H1 (cell line): ENCODE measurements around the gene KCNJ13. TPM values are rescaled to one million over a fixed set of nuclear protein-coding genes. Genes with fewer than 3 reads are reported as not detected.

ENCODE experiments used
- CTCF ChIA-PET: fragments of 300-600 bp; sonication (Branson Sonifier 250); formaldehyde crosslinking; loops from one replicate; lab custom pipeline; 2021; ENCODE audit not compliant: partially characterized antibody; lab: Charles Lee
- POLR2A ChIA-PET: fragments of 300-600 bp; sonication (Branson Sonifier 250); formaldehyde crosslinking; loops from one replicate; lab custom pipeline; 2021; ENCODE audit warnings: inconsistent platforms; ENCODE audit not compliant: partially characterized antibody; lab: Charles Lee
- DNase-seq, 2 experiments: peaks; one replicate each; pipeline versions ENCODE4 v3.0.0 to v3.0.0-alpha.2; 2010 to 2022; ENCODE audit warnings: low spot score in 2 of 2, low read depth in 1 of 2, mixed read lengths in 1 of 2
- FAIRE-seq: peaks from 2 replicates; lab custom pipeline; 2011; peaks lifted over from hg19 to GRCh38; lab: Jason Lieb, UNC
- H2AFZ ChIP-seq: 2 replicates; pipeline ENCODE4 v1.8.1; 2012; ENCODE audit warnings: low read length, inconsistent platforms
- H2AK5ac ChIP-seq: 2 replicates; pipeline ENCODE4 v1.6.1; 2013; ENCODE audit warnings: low read depth, low read length
- H2BK120ac ChIP-seq: replicated peaks from 2 replicates; pipeline ENCODE3; 2013; ENCODE audit warnings: low read depth, low read length, inconsistent platforms
- H2BK12ac ChIP-seq: 2 replicates; pipeline ENCODE4 v1.6.1; 2013; ENCODE audit warnings: low read depth, low read length
- H2BK15ac ChIP-seq: 2 replicates; pipeline ENCODE4 v1.6.1; 2013; ENCODE audit warnings: low read length
- H2BK20ac ChIP-seq: 2 replicates; pipeline ENCODE4 v1.6.1; 2013; ENCODE audit warnings: low read length
- H2BK5ac ChIP-seq: 2 replicates; pipeline ENCODE4 v1.6.1; 2013; ENCODE audit warnings: low read depth, low read length
- H3K14ac ChIP-seq: 2 replicates; pipeline ENCODE4 v1.6.1; 2013; ENCODE audit warnings: inconsistent platforms; ENCODE audit not compliant: insufficient read length
- H3K18ac ChIP-seq: 2 replicates; pipeline ENCODE4 v1.6.1; 2013; ENCODE audit warnings: low read length; ENCODE audit errors: extremely low read depth
- H3K23ac ChIP-seq: 2 replicates; pipeline ENCODE4 v1.6.1; 2013; ENCODE audit warnings: inconsistent platforms; ENCODE audit not compliant: insufficient read length
- H3K23me2 ChIP-seq: 2 replicates; pipeline ENCODE4 v1.6.1; 2013; ENCODE audit warnings: low read depth, low read length
- H3K27ac ChIP-seq: 2 replicates; pipeline ENCODE4 v1.6.1; 2011; ENCODE audit warnings: low read depth, low read length, inconsistent platforms
- H3K27me3 ChIP-seq, 4 experiments: replicated peaks in 1 of 4; 1 replicate in 1 of 4; 2 replicates in 3 of 4; pipeline versions ENCODE4 v1.6.1 to v1.8.1; 2011 to 2013; ENCODE audit warnings: low read length in 3 of 4, mild to moderate bottlenecking in 3 of 4, inconsistent platforms in 2 of 4, mixed read lengths in 2 of 4, moderate library complexity in 1 of 4; ENCODE audit not compliant: control insufficient read depth in 3 of 4, insufficient read depth in 3 of 4; ENCODE audit errors: extremely low read depth in 1 of 4
- H3K36me3 ChIP-seq, 4 experiments: 2 replicates each; pipeline versions ENCODE4 v1.6.1 to v1.8.1; 2011 to 2013; ENCODE audit warnings: mild to moderate bottlenecking in 4 of 4, low read length in 3 of 4, moderate library complexity in 2 of 4, control low read depth in 1 of 4, inconsistent platforms in 1 of 4; ENCODE audit not compliant: insufficient read depth in 4 of 4, control insufficient read depth in 2 of 4
- H3K4ac ChIP-seq: replicated peaks from 2 replicates; pipeline ENCODE3; 2013; ENCODE audit warnings: low read length, low read depth, mixed read lengths, inconsistent platforms; ENCODE audit not compliant: insufficient read length
- H3K4me1 ChIP-seq, 4 experiments: replicated peaks in 1 of 4; 1 replicate in 1 of 4; 2 replicates in 3 of 4; pipeline versions ENCODE4 v1.6.1 to v1.8.1; 2011 to 2013; ENCODE audit warnings: low read length in 3 of 4, inconsistent platforms in 2 of 4, mixed read lengths in 1 of 4; ENCODE audit not compliant: insufficient read depth in 4 of 4, control insufficient read depth in 3 of 4
- H3K4me2 ChIP-seq, 2 experiments: 2 replicates each; pipeline versions ENCODE4 v1.6.1 to v1.8.1; 2011 to 2013; ENCODE audit warnings: low read depth in 2 of 2, low read length in 2 of 2, control low read depth in 1 of 2, inconsistent platforms in 1 of 2, mild to moderate bottlenecking in 1 of 2; ENCODE audit not compliant: insufficient read depth in 1 of 2
- H3K4me3 ChIP-seq, 4 experiments: fragments of 200-600, 300-600 bp in 1 of 4; sonication (generic), shearing (Covaris generic), sonication (Bioruptor Twin) in 1 of 4; 2 replicates each; pipeline versions ENCODE4 v1.5.1 to v1.8.1; 2011 to 2016; ENCODE audit warnings: low read length in 4 of 4, low read depth in 3 of 4, control low read depth in 2 of 4, inconsistent platforms in 2 of 4, mild to moderate bottlenecking in 2 of 4, mixed read lengths in 1 of 4, moderate library complexity in 1 of 4; ENCODE audit not compliant: insufficient read depth in 2 of 4; ENCODE audit errors: extremely low read depth in 1 of 4
- H3K56ac ChIP-seq: replicated peaks from 2 replicates; pipeline ENCODE3; 2013; ENCODE audit warnings: low read depth, mild to moderate bottlenecking, mixed read lengths, low read length, inconsistent platforms; ENCODE audit not compliant: insufficient read length
- H3K79me1 ChIP-seq: 2 replicates; pipeline ENCODE4 v1.6.1; 2013; ENCODE audit warnings: low read depth, low read length, control low read depth
- H3K79me2 ChIP-seq, 2 experiments: 2 replicates each; pipeline versions ENCODE4 v1.6.1 to v1.8.1; 2012 to 2013; ENCODE audit warnings: low read length in 2 of 2, mild to moderate bottlenecking in 2 of 2, inconsistent platforms in 1 of 2; ENCODE audit not compliant: insufficient read depth in 2 of 2, control insufficient read depth in 1 of 2
- H3K9ac ChIP-seq, 4 experiments: replicated peaks in 1 of 4; 1 replicate in 1 of 4; 2 replicates in 3 of 4; pipeline versions ENCODE4 v1.6.1 to v1.8.1; 2011 to 2013; ENCODE audit warnings: low read depth in 3 of 4, low read length in 3 of 4, control low read depth in 2 of 4, mild to moderate bottlenecking in 2 of 4, moderate library complexity in 2 of 4, inconsistent platforms in 1 of 4; ENCODE audit errors: extremely low read depth in 1 of 4
- H3K9me3 ChIP-seq, 2 experiments: 2 replicates each; pipeline versions ENCODE4 v1.6.1 to v1.8.1; 2012 to 2013; ENCODE audit warnings: mild to moderate bottlenecking in 2 of 2, moderate library complexity in 2 of 2, control low read depth in 1 of 2, inconsistent platforms in 1 of 2, low read depth in 1 of 2, low read length in 1 of 2, mixed read lengths in 1 of 2; ENCODE audit not compliant: insufficient read depth in 2 of 2
- H4K20me1 ChIP-seq, 2 experiments: replicated peaks in 1 of 2; 2 replicates each; pipeline versions ENCODE3 to v1.8.1; 2011 to 2013; ENCODE audit warnings: inconsistent platforms in 2 of 2, low read length in 2 of 2, mild to moderate bottlenecking in 1 of 2; ENCODE audit not compliant: insufficient read depth in 2 of 2, control insufficient read depth in 1 of 2
- H4K5ac ChIP-seq: 2 replicates; pipeline ENCODE4 v1.6.1; 2013; ENCODE audit warnings: low read length, low read depth, mixed read lengths, inconsistent platforms; ENCODE audit not compliant: insufficient read length
- H4K8ac ChIP-seq: 2 replicates; pipeline ENCODE4 v1.8.0; 2013; ENCODE audit warnings: mild to moderate bottlenecking, moderate library complexity, low read length, inconsistent platforms; ENCODE audit not compliant: insufficient read depth; ENCODE audit errors: extremely low read depth
- H4K91ac ChIP-seq: replicated peaks from 2 replicates; pipeline ENCODE3; 2013; ENCODE audit warnings: low read length, mixed read lengths, inconsistent platforms; ENCODE audit not compliant: insufficient read length
- CTBP2 ChIP-seq: IDR thresholded peaks from 2 replicates; pipeline ENCODE4 v1.7.0; 2011; ENCODE audit warnings: borderline replicate concordance, mild to moderate bottlenecking, moderate library complexity, mixed read lengths, low read length; ENCODE audit not compliant: insufficient read depth, insufficient read length
- GTF2F1 ChIP-seq: IDR thresholded peaks from 2 replicates; pipeline ENCODE4 v1.6.1; 2012; ENCODE audit warnings: low read depth, low read length, improper control_type of control experiment, borderline replicate concordance
- NRF1 ChIP-seq: IDR thresholded peaks from 2 replicates; pipeline ENCODE4 v1.6.1; 2011; ENCODE audit warnings: mild to moderate bottlenecking, low read depth, low read length, improper control_type of control experiment
- SAP30 ChIP-seq: fragments of 300-600 bp; sonication (generic); IDR thresholded peaks from 2 replicates; pipeline ENCODE4 v1.7.1; 2012; ENCODE audit warnings: low read length, moderate library complexity, mild to moderate bottlenecking, inconsistent platforms; ENCODE audit not compliant: insufficient read depth, insufficient replicate concordance
- SP2 ChIP-seq: IDR thresholded peaks from 2 replicates; pipeline ENCODE4 v1.6.1; 2012; ENCODE audit warnings: mild to moderate bottlenecking, low read length, inconsistent platforms
- ZNF274 ChIP-seq: IDR thresholded peaks from 2 replicates; pipeline ENCODE4 v1.7.0; 2012; ENCODE audit warnings: low read length, borderline replicate concordance; ENCODE audit errors: extremely low read depth
- WGBS, 2 experiments: shearing (Covaris generic) in 1 of 2; methylation state at CpG; one replicate each; pipeline versions ENCODE4 v1.1.6 to v1.1.7; 2013 to 2015; ENCODE audit warnings: low lambda C conversion rate in 2 of 2, mixed read lengths in 2 of 2, inconsistent platforms in 1 of 2, low coverage in 1 of 2, missing lambda C conversion rate in 1 of 2; ENCODE audit not compliant: insufficient replicate concordance in 2 of 2, insufficient coverage in 1 of 2, insufficient read length in 1 of 2; ENCODE audit errors: extremely low coverage in 1 of 2, missing lambda C conversion rate in 1 of 2; 5-methylcytosine and 5-hydroxymethylcytosine counted together
- polyA plus RNA-seq, 7 experiments: library from polyadenylated mRNA; depleted of rRNA in 3 of 7; stranded (reverse) in 5 of 7; unstranded in 2 of 7; fragments of >200 nt in 5 of 7; fragments of 200-250 nt in 2 of 7; gene quantifications; 1 replicate in 5 of 7; 2 replicates in 1 of 7; 4 replicates in 1 of 7; pipeline versions ENCODE4 v1.2.1 to v1.2.3, GENCODE V29; 2011 to 2013; ENCODE audit warnings: missing spikeins in 2 of 7, mixed read lengths in 2 of 7
- total RNA-seq: library from RNA; stranded (reverse); fragmentation: NEBNext Ultra II Directional; extraction: Animal tissue kit (Norgen Biotek cat#: 25700); gene quantifications from 2 replicates; pipeline ENCODE4 v1.2.1, GENCODE V29; 2021
- TF ChIP-seq, protein P1 (sequence below): IDR thresholded peaks from 2 replicates; pipeline ENCODE4 v1.6.1; 2012; ENCODE audit warnings: inconsistent platforms

Gene KCNJ13
- total and polyA plus RNA-seq, 2 of the 8 experiments (the other 6 are each of a cell fraction or from before 2014, with no cell fraction given): not detected

- Histone ChIP-seq H2AFZ (no peak overlapping the region), H3K79me1 (no peaks in the 10 kb centered on the region), H2BK20ac (no peak overlapping the region), H4K5ac (no peak overlapping the region), H4K20me1 (peaks cover 0 to 2% of the 10 kb centered on the region in 2 experiments), H3K4ac (no peak overlapping the region), H2BK15ac (no peak overlapping the region), H3K4me2 (no peak overlapping the region), H3K9ac (no peak overlapping the region), H2BK12ac (no peak overlapping the region), H3K23ac (no peak overlapping the region), H3K56ac (no peak overlapping the region), H3K36me3 (peaks cover 0 to 8% (median 0%) of the 10 kb centered on the region in 4 experiments; a peak in 1 of 8 replicates), H3K14ac (no peak overlapping the region), H4K91ac (no peak overlapping the region), H3K4me3 (no peak overlapping the region), H2AK5ac (no peak overlapping the region), H3K79me2 (peaks cover 0 to 2% of the 10 kb centered on the region in 2 experiments; a peak in 1 of 4 replicates), H3K4me1 (peaks cover 0 to 2% (median 0%) of the 10 kb centered on the region in 4 experiments; a peak in 2 of 7 replicates), H3K27me3 (no peaks in the 10 kb centered on the region), H3K23me2 (no peaks in the 10 kb centered on the region), H4K8ac (no peak overlapping the region), H3K27ac (no peak overlapping the region), H2BK120ac (no peak overlapping the region), H2BK5ac (no peak overlapping the region), H3K9me3 (no peaks in the 10 kb centered on the region), H3K18ac (no peak overlapping the region)
- CTCF ChIA-PET: no interaction called here
- FAIRE-seq (no peak), DNase-seq (no peak)
- 80% methylated on average over 3 of the region's 3 CpGs; no CpG with 5 or more reads in 1 of the 2 experiments for WGBS, 2 experiments
- POLR2A ChIA-PET: interaction anchor here (0.6 kb wide), 1 partner anchor 60 kb away, joined by 3 read pairs; no protein-coding TSS in a partner anchor
- TF ChIP-seq SAP30 (no peak), NRF1 (no peak), SP2 (no peak), CTBP2 (no peak), GTF2F1 (no peak), ZNF274 (no peak)
- TF ChIP-seq, protein P1, sequence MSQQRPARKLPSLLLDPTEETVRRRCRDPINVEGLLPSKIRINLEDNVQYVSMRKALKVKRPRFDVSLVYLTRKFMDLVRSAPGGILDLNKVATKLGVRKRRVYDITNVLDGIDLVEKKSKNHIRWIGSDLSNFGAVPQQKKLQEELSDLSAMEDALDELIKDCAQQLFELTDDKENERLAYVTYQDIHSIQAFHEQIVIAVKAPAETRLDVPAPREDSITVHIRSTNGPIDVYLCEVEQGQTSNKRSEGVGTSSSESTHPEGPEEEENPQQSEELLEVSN: no peak
These were observed 3.1 kb upstream of the KCNJ13 start for GRCh38 chr2:232779465-232779864.
